ENCODE data around the gene INSYN2B.
"Not testable (repeated sequence)": the region's sequence is repeated elsewhere in the genome, so short reads cannot be mapped to it uniquely, and the experiment has no call there.

Gene INSYN2B

GRCh38 chr5:169973056-169973455 is 7.2 kb downstream of the INSYN2B start:
- no peak for DNase-seq (ENCODE audit: low read depth in 2 of 2, low spot score in 1 of 2)

GRCh38 chr5:169971780-169972179 is 8.5 kb downstream of the INSYN2B start:
- DNase-seq (ENCODE audit: low read depth in 2 of 2, low spot score in 1 of 2), result no peak

GRCh38 chr5:169970911-169971765 is 9.2 kb downstream of the INSYN2B start:
- DNase-seq (ENCODE audit: low read depth in 2 of 2, low spot score in 1 of 2), result no peak

- no peak for DNase-seq (ENCODE audit: low read depth in 2 of 2, low spot score in 1 of 2)
Measured at GRCh38 chr5:169970339-169970738, 10.0 kb downstream of the INSYN2B start.

GRCh38 chr5:169964246-169964645 is 16.0 kb downstream of the INSYN2B start:
- DNase-seq (ENCODE audit: low read depth in 2 of 2, low spot score in 1 of 2), result no peak

- no peak for DNase-seq (ENCODE audit: low read depth in 2 of 2, low spot score in 1 of 2)
Measured at GRCh38 chr5:169960659-169961058, 19.6 kb downstream of the INSYN2B start.

GRCh38 chr5:169958278-169958677 is 22.0 kb downstream of the INSYN2B start:
- DNase-seq (ENCODE audit: low read depth in 2 of 2, low spot score in 1 of 2), result no peak

- DNase-seq (ENCODE audit: low read depth in 2 of 2, low spot score in 1 of 2), result no peak
Measured at GRCh38 chr5:169956756-169957155, 23.5 kb downstream of the INSYN2B start.

GRCh38 chr5:169956126-169956525 is 24.2 kb downstream of the INSYN2B start:
- no peak for DNase-seq (ENCODE audit: low read depth in 2 of 2, low spot score in 1 of 2)

GRCh38 chr5:169954786-169955185 is 25.5 kb downstream of the INSYN2B start:
- DNase-seq (ENCODE audit: low read depth in 2 of 2, low spot score in 1 of 2), result no peak

GRCh38 chr5:169953196-169953595 is 27.1 kb downstream of the INSYN2B start:
- not testable (repeated sequence) for DNase-seq (ENCODE audit: low read depth in 2 of 2, low spot score in 1 of 2)

GRCh38 chr5:169950333-169950732 is 30.0 kb downstream of the INSYN2B start:
- DNase-seq (ENCODE audit: low read depth in 2 of 2, low spot score in 1 of 2), result no peak

GRCh38 chr5:169946743-169947295 is 33.5 kb downstream of the INSYN2B start:
- DNase-seq (ENCODE audit: low read depth in 2 of 2, low spot score in 1 of 2), result no peak

- no peak for DNase-seq (ENCODE audit: low read depth in 2 of 2, low spot score in 1 of 2)
Measured at GRCh38 chr5:169945831-169946261, 34.4 kb downstream of the INSYN2B start.

GRCh38 chr5:169944922-169945680 is 35.2 kb downstream of the INSYN2B start:
- DNase-seq (ENCODE audit: low read depth in 2 of 2, low spot score in 1 of 2), result no peak

GRCh38 chr5:169944115-169944514 is 36.2 kb downstream of the INSYN2B start:
- DNase-seq (ENCODE audit: low read depth in 2 of 2, low spot score in 1 of 2), result no peak

GRCh38 chr5:169943026-169943425 is 37.3 kb downstream of the INSYN2B start:
- DNase-seq (ENCODE audit: low read depth in 2 of 2, low spot score in 1 of 2), result no peak

GRCh38 chr5:169942181-169942580 is 38.1 kb downstream of the INSYN2B start:
- DNase-seq (ENCODE audit: low read depth in 2 of 2, low spot score in 1 of 2), result no peak

- DNase-seq (ENCODE audit: low read depth in 2 of 2, low spot score in 1 of 2), result no peak
Measured at GRCh38 chr5:169941542-169941941, 38.8 kb downstream of the INSYN2B start.

GRCh38 chr5:169939731-169940130 is 40.6 kb downstream of the INSYN2B start:
- DNase-seq (ENCODE audit: low read depth in 2 of 2, low spot score in 1 of 2), result no peak

GRCh38 chr5:169938439-169938838 is 41.9 kb downstream of the INSYN2B start:
- no peak for DNase-seq (ENCODE audit: low read depth in 2 of 2, low spot score in 1 of 2)

- no peak for DNase-seq (ENCODE audit: low read depth in 2 of 2, low spot score in 1 of 2)
Measured at GRCh38 chr5:169935762-169936161, 44.5 kb downstream of the INSYN2B start.
